HEK293T (cell line): Measurements from ENCODE around the gene IL4I1.

Experiments used
- NFRKB ChIP-seq: fragments of 450-650 bp; IDR thresholded peaks from 2 replicates; pipeline ENCODE4 v1.6.1; 2016; ENCODE audit warnings: mild to moderate bottlenecking, moderate library complexity
- SP1 ChIP-seq: fragments of 450-650 bp; IDR thresholded peaks from 2 replicates; pipeline ENCODE4 v1.6.1; 2017

DNA sequence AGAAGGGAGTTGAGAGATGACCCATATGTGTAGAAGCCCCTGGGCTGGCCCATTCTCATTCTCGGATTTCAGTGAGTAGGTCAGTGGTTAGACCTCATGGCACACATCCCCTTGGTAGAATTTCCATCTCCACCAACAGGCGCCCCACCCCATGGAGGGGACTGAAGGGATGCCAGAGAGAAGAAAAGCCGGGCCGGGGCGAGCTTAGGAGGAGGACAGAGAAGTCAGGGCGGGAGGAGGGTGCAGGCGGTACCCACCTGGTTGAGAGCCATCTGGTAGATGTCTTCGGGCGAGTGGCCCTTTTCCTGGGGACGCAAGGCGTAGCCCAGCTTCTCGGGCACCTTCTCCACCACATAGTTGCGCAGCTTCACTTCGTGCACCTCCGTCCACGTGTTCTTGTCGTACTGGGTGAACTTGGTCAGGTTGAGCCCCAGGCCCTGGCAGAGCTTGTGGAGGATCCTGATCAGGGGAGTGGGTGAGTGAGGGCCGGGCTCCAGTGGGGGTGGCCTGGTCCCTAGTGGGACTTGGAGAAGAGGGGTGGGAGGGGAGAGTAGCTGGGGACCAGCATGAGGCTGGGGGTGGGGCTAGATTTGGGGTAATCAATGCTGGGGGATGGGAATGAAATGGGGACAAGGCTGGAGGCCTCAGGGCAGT lies 2.5 kb downstream of the IL4I1 start:
- TF ChIP-seq SP1 (no peak), NFRKB (no peak)
